T follicular helper cell (primary cell): ENCODE measurements around the gene FITM2.
"Not testable (repeated sequence)": the region's sequence is repeated elsewhere in the genome, so short reads cannot be mapped to it uniquely, and the experiment has no call there.

Experiments
- DNase-seq: peaks from one replicate; pipeline ENCODE4 v3.0.0-alpha.2; 2020; ENCODE audit warnings: low read depth
- total RNA-seq, 2 experiments: gene quantifications; one replicate each; lab custom pipeline; 2026; lab: John Stamatoyannopoulos, UW

FITM2 gene, protein sequence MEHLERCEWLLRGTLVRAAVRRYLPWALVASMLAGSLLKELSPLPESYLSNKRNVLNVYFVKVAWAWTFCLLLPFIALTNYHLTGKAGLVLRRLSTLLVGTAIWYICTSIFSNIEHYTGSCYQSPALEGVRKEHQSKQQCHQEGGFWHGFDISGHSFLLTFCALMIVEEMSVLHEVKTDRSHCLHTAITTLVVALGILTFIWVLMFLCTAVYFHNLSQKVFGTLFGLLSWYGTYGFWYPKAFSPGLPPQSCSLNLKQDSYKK
- total RNA-seq = 5.6 to 8.8 reads per million in 2 experiments

DNA sequence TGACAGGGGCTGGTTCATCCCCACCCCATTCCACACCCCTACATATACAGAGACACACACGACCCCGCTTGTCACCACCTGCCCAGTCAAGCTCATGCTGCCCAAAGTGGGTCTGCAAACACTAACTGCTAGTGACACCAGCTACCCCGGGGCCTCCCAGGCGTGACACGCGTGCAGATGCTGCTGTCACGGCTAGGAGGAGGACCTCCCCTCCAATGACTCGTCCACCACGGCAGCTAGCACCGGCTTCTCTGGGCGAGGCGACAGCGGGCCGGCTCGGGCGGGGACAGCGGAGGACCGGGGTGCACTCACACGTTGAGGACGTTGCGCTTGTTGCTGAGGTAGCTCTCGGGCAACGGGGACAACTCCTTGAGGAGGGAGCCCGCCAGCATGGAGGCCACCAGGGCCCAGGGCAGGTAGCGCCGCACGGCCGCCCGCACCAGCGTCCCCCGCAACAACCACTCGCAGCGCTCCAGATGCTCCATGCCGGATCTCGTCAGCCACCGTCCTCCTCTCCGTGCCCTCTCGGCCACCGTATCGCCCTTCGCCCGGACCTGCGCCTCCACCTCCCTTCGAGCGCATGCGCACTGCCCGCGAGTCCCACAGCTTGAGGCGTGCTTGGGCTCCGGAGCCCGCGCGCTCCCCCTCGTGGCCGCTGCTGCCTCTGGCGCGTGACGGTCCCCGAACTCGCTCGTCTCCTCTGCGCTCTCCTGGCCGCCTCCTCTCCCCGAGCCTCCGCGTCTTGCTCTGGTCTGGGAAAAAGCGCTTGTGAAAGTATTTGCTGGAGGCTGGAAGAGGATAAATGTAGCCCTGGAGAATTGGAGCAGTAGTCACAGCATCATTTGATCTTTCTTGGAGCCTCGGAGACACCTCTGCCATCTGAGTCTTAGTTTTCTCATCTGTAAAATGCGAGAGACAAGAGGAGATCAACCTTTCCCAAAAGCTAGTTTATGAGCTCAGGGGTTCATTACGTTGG is at the start of gene FITM2:
Gene FITM2 (minus strand): TSS at position 539 of the 976 bp plus-strand sequence. CDS start 54 bp downstream, at position 485.
- DNase-seq = peak; percentile 98

DNA sequence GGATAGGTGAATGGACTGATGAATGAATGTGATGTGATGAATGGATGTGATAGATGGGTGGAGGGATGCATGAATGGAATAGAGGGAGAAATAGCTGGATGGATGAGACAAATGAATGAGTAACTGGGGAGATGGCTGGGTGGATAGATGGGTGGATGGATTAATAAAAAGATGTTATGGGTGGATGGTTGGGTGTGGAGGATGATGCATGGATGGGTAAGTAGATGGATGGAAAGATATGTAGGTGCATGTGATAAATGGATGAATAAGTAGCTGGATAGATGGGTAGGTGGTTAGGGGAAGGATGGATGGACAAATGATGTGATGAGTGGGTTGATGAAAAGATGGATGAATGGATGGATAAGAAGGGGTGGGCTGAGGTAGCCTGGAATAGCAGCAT is 49.2 kb upstream of the FITM2 start:
- DNase-seq = no peak

DNA sequence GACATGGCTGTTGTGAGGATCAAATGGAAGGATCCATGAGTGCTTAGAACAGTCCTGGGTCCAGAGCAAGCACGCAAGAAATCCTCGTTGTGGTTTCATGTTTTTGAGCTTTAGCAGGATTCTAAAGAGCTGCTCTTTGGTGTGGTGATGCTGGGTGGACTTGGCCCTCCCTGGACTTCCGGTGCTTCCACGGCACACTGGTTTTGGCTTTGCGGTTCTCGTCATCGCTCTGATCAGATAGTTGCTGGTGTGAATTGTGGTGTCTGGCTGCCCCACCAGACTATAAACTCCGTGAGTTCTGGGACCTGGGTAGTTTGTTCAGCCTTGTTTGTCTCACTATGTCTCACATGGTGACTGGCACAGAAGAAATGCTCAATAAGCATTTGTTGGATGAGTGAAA is 47.8 kb upstream of the FITM2 start:
- DNase-seq = no peak

DNA sequence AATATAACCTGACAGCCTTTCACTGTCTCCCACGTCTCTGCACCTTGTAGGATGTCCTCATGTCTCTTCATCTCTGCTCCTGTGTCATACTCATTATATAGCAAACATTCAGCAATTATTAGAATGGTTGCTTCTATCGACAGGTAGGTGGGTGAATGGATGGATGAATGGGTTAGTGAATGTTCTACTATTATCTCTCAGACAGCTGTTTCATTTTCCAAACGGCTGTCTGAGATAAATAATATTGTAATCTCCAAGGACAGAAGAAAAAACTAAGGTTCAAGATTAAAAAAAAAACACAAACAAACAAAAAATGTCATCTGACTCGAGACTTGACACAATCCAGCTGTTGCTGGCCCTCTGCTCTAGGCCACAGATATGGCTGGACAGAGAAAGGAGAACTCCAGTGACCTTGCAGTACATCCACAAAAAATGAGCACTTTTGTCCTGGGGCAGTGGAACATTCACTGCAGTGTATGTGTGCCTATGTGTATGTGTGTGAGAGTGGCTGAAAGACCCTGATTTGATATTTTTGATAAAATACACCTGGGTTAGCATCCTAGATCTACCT is 46.6 kb upstream of the FITM2 start:
- DNase-seq = no peak

DNA sequence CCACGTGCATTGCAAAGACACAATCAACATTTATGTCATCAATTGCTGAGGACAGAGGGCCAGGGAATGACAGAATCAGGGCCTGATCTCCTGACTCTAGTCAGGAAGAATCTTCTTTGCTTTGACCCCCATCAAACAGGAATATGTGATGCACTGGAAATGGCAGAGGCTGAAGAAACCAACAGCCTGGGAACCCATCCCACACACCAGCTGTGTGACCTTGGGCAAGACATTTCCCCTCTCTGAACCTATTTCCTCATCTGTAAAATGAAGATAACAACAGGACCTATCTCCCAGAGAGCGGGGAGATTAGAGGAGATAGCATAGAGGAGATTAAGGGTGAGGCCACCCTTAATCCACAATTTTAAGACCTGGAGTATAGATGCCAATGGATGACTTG is 46.0 kb upstream of the FITM2 start:
- DNase-seq = no peak

DNA sequence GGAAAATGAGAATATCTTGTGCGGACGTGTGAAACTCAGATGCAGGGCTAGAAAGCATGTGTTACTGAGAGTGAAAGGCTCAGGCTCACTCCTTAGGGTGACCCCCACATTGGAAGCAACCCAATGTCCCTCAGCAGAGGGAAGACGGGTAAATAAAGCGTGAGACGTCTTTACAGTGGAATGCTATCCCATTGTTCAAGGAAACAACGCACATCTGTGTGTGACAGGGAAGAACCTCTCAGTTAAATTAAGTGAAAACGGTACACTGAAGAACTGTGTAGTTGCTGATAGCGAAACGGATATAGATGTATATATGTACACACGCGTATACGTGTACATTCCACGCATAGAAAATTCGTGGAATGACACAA is 45.3 kb upstream of the FITM2 start:
- no peak for DNase-seq

DNA sequence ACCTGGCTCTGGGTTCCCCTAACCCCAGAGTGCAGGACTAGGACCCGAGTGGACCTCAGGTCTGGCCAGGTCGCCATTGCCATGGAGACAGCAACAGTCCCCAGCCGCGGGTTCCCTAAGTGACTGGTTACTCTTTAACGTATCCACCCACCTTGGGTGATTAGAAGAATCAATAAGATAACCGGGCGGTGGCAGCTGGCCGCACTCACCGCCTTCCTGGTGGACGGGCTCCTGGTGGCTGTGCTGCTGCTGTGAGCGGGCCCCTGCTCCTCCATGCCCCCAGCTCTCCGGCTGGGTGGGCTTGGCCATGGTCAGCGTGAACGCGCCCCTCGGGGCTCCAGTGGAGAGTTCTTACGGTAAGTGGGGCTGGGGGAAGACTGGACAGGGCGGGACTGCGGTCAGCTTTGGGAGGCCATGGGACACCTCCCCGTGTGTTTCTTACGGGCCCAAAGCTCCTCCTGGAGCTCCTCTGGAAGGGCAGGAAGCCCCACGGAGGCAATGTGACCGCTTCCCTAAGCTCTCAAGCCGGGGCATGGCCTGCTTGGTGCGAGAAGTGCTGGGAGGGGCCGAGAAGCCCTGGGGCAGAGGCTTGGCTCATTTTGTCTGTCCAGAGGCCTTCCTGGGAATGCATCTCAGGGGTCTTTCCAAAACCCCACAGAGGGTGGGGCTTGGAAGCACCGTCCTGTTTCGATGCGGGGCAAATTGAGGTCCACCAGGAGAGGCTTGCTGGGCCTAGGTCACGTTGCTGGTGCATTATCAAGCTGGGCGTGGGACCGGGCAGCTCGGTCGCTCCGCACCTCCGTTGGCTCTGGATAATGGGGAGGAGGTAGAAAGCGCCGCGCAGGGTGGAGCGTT is 44.7 kb upstream of the FITM2 start, which contains the start of gene HNF4A:
Gene HNF4A (plus strand): TSS at position 202 of the 855 bp plus-strand sequence. CDS start 106 bp downstream, at position 308.
- no peak for DNase-seq

DNA sequence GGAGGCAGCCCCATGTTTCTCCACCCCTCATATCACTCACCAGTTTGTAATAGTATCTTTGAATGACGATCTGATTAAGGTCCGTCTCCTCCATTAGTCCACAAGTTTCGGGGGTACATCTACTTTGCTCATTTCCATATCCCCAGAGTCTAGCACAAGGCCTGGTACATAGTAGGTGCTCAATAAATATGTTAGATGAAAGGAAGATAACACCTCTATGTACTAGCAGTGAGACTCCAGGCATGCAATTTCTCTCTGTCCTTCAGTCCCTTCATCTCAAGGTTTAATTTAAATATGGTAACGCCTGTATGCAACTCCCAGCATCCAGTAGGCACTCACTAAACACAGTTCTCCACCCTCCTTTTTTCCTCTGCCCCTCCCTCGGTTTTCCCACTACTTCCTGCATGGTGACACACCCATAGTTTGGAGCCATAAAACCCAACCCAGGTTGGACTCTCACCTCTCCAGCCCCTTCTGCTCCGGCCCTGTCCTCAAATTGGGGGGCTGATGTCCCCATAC is 44.0 kb upstream of the FITM2 start:
- DNase-seq = no peak

DNA sequence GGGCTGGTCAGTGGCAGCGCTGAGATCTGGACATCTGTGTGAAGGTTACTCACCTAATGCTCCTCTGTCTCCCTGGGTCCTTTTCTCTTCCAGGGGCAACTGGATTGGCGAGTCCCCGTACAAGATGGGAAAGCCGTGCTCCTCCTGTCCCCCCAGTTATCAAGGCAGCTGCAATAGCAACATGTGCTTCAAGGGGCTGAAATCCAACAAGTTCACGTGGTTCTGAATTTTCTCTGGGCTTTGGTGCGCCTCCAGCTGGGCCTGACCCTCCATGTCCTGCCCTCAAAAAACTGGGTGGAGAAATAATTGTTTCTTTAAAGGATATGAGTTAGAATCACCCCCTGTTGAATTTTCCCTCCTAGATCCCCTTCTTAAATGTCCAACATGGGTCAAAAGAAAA is 39.6 kb upstream of the FITM2 start:
- DNase-seq = no peak

DNA sequence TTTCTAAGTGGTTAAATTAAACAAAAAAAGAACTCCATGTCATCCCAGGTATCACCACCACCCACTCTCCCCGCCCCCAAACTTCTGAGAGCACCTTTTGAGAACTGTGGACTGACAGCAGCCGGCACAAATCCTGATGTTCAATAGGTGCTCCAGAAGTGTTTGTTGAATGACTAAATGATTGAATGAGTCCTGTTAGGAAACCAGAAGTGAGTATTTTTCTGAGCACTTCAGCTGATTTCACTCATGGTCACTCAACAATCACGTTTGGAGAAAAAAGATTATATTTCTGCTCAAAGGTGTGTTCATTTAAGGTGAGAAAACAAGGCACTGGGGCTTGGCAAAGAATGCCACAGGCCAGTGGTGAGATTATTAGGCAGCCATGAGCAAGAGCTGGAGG is 38.3 kb upstream of the FITM2 start:
- no peak for DNase-seq

DNA sequence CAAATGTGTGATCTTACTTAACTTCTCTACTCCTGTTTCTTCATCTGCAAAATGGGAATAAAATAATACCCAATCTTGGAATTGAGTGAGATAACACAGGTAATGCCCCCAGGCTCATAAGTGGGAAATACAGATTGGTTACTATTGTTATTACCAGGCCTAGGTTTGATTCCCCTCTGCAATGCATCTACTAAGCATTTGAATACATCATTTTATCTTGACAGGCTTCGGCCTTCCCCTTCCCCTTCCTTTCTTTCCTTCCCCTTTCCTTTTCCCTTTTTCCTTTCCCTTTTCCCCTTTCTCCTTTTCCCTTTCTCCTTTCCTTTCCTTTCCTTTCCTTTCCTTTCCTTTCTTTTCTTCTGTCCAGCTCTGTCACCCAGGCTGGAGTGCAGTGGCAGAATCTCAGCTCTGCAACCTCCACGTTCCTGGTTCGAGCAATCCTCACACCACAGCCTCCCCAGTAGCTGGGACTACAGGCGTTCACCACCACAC is 37.2 kb upstream of the FITM2 start:
- no peak for DNase-seq

DNA sequence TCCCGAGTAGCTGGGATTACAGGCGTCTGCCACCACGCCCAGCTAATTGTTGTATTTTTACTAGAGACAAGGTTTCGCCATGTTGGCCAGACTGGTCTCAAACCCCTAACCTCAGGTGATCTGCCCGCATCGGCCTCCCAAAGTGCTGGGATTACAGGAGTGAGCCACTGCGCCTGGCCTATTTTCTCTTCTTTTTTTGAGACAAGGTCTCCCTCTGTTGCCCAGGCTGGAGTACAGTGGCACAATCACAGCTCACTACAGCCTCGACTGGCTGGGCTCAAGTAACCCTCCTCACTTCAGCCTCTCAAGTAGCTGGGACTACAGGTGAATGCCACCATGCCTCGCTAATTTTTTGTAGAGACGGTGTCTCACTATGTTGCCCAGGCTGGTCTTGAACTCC is 34.9 kb upstream of the FITM2 start:
- DNase-seq = not testable (repeated sequence)

DNA sequence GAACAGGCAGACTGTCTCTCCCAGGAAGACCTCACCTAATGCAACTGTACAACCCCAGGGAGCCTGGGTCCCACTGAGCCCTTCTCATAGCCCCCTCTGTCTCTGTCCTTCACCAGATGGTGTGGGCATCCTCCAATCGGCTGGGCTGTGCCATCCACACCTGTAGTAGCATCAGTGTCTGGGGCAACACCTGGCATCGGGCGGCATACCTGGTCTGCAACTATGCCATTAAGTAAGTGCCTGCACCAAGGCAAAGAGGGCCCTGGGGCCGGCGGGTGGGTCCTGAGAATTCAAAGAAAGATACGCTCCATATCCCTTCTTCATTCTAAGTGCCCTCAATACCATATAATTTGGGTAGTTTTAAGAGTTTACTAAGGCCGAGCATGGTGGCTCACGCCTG is 34.1 kb upstream of the FITM2 start:
- no peak for DNase-seq

DNA sequence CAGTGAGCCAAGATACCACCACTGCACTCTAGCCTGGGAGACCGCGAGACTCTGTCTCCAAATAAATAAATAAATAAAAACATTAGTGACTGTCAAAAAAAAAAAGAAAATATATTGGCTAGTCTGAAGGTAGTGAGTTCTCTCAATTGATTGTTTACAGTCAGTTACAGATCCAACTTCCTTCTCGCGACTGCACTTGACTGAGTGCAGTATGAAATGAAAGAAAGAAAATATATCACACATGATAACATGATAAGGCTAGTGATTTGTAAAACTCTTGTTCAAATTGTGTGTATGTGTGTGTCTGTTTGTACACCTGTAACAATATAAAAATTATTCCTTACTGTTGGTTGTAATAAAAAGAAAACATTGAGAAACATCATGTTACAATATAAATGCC is 33.7 kb upstream of the FITM2 start:
- DNase-seq = no peak

DNA sequence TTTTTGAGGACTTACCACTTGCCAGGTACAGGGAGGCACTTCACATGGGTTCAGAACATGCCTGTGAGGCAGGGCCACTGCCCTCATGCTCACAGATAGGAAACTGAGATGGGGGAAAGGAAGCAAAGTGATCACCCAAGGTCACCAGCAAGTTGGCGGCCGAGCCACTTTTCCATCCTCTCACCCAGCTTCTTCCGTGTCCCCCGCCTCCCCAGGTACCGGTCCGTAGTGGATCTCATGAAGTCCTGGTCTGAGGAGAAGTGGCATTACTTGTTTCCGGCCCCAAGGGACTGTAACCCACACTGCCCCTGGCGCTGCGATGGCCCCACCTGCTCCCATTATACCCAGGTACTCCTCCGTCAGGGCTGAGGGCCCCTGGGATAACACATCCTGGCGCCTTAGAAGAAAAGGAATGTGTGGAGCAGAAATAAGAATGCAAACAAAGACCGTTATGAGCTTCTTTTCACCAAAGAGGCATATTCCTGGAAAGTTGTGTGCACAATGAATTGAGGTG is 32.2 kb upstream of the FITM2 start:
- DNase-seq = no peak

DNA sequence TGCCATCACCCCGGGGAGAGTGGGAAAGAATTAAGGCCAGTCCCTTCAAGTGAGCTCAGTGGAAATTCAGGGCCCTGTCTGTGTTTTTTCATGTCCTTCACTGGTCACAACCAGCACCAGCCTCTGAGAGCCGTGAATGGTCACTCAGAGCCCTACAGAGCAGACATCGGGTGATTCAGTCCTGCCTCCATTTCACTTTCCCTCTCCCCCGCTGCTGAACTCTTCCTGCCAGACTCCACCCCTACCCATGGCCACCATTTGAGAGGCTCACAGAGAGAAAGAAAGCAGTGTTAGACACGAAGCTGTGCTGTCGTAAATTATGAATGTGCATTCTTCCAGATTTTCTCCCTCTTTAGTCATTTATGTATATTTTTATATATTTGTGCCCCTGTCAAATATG is 31.2 kb upstream of the FITM2 start:
- DNase-seq = no peak

DNA sequence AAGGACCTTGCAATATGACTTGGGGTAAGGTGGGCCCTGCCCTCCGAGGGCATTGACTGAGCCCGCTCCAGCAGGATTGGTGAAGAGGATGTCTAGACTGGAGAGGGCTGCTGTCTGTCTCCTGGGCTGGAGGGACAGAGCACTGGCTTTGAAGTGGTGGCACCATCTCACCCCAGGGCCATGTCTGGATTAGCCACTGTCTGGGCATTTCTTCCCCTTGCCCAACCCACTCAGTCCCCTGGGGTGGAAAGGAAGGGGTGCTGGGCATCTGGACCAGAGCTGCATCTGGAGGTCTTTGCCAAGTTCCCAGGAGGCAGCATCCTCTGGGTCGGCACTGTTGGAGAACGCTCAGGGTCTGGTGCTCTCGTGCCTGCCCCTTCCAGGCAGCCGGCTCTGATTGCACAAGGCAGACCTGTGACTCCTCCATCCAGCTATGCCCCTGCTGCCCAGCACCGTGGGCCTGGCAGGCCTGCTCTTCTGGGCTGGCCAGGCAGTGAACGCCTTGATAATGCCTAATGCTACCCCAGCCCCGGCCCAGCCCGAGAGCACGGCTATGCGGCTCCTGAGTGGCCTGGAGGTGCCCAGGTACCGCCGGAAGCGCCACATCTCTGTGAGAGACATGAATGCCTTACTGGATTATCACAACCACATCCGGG is 25.9 kb upstream of the FITM2 start, which contains the start of gene R3HDML:
Gene R3HDML (plus strand): TSS at position 319 of the 656 bp plus-strand sequence. CDS start 115 bp downstream, at position 434.
- no peak for DNase-seq

DNA sequence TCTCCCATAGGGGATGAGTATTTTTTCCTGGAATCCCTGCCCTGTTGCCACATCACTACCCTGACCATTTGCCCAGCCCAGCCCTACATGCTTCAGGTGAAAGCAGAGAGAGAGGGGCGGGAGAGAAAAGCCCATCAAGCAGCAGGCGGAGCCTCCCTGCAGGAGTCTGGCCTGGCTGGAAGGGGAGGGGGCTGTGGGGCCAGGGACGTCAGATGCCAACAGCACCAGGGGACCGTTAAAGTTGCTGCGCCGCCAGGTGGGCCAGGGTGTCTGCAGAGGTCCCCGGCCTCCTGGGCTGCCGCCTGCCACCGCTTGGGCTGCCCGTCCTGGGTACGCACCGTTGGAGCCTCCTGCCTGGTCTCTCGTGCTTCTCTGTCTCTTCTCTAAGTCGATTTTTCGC is 25.1 kb upstream of the FITM2 start:
- no peak for DNase-seq

DNA sequence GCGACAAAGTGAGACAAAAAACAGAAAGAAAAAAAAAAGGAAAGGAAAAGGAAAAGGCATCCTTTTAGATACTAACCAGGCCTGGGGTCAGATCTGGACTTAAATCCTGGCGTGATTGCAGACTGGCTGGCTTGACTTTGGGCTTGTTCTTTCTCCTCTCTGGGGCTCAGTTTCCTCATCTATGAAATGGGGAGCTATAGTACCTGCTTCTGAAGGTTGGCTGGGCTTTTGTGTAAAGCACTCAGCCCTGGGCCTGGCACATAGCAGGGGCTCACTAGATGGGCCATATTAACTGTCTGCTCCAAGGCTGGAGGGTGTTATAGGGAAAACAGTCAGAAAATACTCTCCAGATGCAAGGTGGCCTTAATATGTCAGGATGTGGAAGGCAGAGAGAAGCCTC is 24.7 kb upstream of the FITM2 start:
- no peak for DNase-seq

DNA sequence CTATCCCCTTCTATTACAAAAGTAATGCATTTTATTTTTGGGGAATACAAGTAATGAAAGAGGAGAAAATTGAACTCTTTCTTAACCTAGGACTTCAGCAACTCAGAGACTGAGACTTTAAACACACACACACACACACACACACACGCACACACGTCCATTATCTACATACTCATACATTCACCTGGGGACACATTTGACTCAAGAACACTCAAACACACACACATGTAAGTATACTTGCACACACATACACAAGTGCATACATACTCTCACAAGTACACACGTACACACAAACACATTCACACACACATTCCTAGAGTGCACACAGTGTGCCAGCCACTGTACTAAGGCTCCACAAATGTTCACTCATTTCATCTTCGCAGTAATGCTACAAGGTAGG is 23.7 kb upstream of the FITM2 start:
- DNase-seq = no peak
